ENCODE data around the gene EHMT2.

DNA sequence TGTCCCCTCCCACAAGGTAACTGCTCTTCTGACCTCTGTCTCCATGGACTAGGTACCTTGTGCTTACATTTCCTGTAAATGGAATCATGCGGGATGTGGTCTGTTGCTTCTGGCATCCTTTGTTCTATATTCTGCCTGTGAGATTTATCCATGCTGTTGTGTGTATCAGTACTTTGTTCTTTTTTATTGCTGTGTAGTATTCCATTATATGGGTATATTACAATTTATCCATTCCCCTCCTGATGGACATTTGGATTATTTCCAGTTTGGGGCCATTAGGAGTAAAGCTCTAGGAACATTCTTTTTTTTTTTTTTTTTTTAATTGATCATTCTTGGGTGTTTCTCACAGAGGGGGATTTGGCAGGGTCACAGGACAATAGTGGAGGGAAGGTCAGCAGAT is 33.5 kb upstream of the EHMT2 start:
- TF ChIP-seq POLR2A (IDR thresholded peaks at IDR 0.05; ENCODE audit: low read length), result no peak
- no peak for TF ChIP-seq GATA1 (IDR thresholded peaks at IDR 0.05; ENCODE audit: low read depth, low read length)
